Loucy (cell line): ENCODE results near the gene IL37.

Experiments used
- EZH2phosphoT487 ChIP-seq: fragments of 200-600 bp; IDR thresholded peaks from 2 replicates; pipeline ENCODE4 v1.6.1; 2018; ENCODE audit warnings: antibody characterized with exemption, mild to moderate bottlenecking, moderate library complexity, borderline replicate concordance
- TF ChIP-seq, protein P1 (sequence below): fragments of 200-600 bp; sonication (generic); conservative IDR thresholded peaks from 2 replicates; pipeline ENCODE4 v1.5.1; 2014; ENCODE audit warnings: mild to moderate bottlenecking, antibody characterized with exemption, low read length

DNA sequence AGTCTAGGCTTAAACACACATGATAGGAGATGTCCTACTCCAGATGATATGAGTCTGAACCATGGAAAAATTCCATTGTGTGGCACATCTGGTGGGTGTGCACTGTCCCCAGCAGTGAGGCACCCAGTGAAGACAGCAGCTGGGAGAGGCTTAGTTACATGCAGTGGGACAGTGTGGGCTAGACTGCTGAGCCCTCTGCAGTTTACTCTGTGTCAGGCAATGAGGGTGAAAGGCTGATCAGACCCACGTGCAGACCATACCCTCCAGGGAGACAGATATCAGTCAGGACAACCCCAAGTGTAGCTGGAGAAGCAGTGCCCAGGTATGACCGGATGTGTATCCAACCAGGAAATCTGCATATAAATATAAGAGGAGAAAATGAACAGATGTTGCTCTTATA, 13.4 kb downstream of the IL37 start:
- TF ChIP-seq, protein P1, sequence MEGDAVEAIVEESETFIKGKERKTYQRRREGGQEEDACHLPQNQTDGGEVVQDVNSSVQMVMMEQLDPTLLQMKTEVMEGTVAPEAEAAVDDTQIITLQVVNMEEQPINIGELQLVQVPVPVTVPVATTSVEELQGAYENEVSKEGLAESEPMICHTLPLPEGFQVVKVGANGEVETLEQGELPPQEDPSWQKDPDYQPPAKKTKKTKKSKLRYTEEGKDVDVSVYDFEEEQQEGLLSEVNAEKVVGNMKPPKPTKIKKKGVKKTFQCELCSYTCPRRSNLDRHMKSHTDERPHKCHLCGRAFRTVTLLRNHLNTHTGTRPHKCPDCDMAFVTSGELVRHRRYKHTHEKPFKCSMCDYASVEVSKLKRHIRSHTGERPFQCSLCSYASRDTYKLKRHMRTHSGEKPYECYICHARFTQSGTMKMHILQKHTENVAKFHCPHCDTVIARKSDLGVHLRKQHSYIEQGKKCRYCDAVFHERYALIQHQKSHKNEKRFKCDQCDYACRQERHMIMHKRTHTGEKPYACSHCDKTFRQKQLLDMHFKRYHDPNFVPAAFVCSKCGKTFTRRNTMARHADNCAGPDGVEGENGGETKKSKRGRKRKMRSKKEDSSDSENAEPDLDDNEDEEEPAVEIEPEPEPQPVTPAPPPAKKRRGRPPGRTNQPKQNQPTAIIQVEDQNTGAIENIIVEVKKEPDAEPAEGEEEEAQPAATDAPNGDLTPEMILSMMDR: no peak
- no peak for TF ChIP-seq EZH2phosphoT487
